Hepatocyte (in vitro differentiated cells): Measurements from ENCODE around the gene STARD10.

ENCODE experiments used
- EZH2 ChIP-seq: fragments of 200-600 bp; sonication (generic); IDR thresholded peaks from 2 replicates; pipeline ENCODE4 v1.6.1; 2016; ENCODE audit warnings: antibody characterized with exemption, mild to moderate bottlenecking, borderline replicate concordance
- EZH2phosphoT487 ChIP-seq: fragments of 200-600 bp; sonication (generic); IDR thresholded peaks from one replicate; pipeline ENCODE4 v1.6.1; 2018; ENCODE audit warnings: antibody characterized with exemption, mild to moderate bottlenecking, low read depth, moderate library complexity; ENCODE audit not compliant: unreplicated experiment, severe bottlenecking
- TF ChIP-seq, protein P1 (sequence below): fragments of 200-600 bp; sonication (generic); IDR thresholded peaks from 2 replicates; pipeline ENCODE4 v1.5.1; 2016; ENCODE audit warnings: antibody characterized with exemption, mild to moderate bottlenecking; ENCODE audit not compliant: poor library complexity

DNA sequence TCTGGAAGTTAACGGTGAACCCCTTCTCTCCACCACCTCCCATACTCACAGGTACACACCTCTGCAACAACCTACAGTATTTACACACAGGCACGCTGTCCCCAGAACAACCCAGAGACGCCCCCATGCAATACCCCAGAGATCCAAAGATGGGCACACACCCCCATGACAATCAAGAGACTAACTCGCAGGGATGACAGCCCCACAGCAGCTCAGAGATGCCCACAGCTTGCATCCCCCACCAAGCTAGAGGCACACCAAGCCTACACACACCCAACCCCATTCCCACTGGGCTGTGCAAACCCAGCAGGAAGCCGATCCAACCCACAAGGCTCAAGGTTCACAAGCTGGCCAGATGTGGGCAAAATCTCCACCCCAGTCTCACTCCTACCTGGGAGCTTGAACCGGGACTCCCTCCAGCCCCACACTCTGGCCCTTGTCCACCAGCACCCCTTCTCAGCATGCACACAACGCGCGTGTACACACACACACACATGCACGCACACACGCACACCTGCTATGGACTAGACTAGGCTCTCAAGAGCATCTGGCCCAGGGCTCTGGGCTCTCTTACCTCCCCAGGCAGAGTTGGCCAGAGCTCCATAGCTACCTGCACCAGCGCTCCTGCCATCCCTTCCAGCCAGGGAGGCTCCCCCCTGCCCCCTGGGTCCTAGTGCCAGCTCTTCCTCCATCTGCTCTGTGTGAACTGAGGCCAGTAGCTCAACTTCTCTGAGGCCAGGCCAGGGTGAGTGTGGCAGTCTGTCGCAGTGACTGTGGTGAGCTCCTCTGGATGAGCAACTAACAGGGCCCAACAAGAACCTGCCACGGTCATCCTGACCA lies 11.5 kb downstream of the STARD10 start:
- TF ChIP-seq, protein P1, sequence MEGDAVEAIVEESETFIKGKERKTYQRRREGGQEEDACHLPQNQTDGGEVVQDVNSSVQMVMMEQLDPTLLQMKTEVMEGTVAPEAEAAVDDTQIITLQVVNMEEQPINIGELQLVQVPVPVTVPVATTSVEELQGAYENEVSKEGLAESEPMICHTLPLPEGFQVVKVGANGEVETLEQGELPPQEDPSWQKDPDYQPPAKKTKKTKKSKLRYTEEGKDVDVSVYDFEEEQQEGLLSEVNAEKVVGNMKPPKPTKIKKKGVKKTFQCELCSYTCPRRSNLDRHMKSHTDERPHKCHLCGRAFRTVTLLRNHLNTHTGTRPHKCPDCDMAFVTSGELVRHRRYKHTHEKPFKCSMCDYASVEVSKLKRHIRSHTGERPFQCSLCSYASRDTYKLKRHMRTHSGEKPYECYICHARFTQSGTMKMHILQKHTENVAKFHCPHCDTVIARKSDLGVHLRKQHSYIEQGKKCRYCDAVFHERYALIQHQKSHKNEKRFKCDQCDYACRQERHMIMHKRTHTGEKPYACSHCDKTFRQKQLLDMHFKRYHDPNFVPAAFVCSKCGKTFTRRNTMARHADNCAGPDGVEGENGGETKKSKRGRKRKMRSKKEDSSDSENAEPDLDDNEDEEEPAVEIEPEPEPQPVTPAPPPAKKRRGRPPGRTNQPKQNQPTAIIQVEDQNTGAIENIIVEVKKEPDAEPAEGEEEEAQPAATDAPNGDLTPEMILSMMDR: no peak
- TF ChIP-seq EZH2 (no peak), EZH2phosphoT487 (no peak)
